Erythroblast (primary cell): ENCODE results near the gene LHPP.
A peak's percentile ranks its signal among the peaks of the same experiment; 100 is the strongest.

ENCODE experiments used
- DNase-seq, 2 experiments: peaks; one replicate each; lab custom pipeline; 2025; lab: John Stamatoyannopoulos, UW
- GATA1 ChIP-seq: IDR thresholded peaks from 2 replicates; pipeline ENCODE4 v1.6.1; 2011; ENCODE audit warnings: low read depth, mild to moderate bottlenecking, control low read depth, low read length, moderate library complexity
- POLR2A ChIP-seq: IDR thresholded peaks from 2 replicates; pipeline ENCODE4 v1.6.1; 2011; ENCODE audit warnings: mild to moderate bottlenecking, low read length

The LHPP gene

DNA sequence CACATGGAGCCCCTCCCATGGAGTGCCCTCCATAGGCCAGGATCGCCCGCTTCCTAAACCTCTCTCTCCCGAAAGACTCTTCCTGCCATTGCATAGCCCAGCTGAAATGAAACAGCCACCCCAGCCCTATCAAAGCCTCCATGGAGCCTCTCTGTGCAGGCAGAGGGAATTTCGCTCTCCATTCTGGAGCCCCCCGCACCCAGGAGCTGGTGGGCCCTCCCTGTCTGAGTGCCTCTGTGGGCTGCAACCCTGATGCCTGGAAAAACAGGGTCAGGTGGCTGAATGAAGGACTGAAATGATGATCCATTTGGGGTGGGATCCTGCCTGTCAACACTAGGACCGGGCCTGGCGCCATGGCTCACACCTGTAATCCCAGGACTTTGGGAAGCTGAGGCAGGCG lies 176.1 kb downstream of the LHPP start:
- no peak for TF ChIP-seq POLR2A
- TF ChIP-seq GATA1, result no peak
- no peak for DNase-seq

DNA sequence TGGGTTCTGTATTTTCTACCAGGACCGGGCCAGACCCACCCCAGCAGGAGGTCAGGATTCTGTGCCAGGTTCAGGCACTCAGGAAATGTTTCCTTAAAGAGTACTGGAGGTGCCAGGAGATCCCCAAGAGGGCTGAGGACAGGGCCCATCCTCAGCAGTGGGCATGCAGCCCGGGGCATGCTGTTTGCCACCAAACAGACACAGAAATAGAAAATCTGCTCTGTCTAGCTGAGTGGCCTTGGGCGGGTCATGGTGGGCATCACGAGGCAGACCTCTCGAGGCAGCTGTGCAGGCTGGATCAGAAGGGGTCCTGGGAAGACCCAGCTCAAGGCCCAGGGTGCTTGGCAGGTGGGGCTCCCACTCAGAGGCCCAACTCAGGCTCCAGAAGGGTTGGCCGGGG lies 177.6 kb downstream of the LHPP start:
- TF ChIP-seq POLR2A, result no peak
- TF ChIP-seq GATA1, result no peak
- DNase-seq, result no peak

DNA sequence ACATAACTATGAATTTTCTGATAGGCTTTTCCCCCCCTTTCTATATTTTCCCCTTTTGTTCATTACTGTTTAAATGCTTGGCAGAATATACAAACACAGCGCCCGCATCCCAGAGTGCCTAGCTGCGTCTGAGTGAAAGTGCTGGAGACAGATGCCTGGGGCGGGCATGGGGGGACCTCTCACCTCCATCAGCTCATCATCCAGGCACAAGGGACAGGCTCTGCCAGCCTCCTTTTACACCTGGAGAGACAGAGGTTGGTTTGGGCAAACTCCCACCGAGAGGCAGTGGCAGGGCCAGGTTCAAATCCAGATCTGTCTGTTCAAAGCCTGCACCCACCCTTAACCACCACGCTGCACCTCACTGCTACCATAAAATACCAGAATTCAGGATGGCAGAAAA lies 178.0 kb downstream of the LHPP start:
- TF ChIP-seq POLR2A (no peak), GATA1 (no peak)
- DNase-seq, result no peak

DNA sequence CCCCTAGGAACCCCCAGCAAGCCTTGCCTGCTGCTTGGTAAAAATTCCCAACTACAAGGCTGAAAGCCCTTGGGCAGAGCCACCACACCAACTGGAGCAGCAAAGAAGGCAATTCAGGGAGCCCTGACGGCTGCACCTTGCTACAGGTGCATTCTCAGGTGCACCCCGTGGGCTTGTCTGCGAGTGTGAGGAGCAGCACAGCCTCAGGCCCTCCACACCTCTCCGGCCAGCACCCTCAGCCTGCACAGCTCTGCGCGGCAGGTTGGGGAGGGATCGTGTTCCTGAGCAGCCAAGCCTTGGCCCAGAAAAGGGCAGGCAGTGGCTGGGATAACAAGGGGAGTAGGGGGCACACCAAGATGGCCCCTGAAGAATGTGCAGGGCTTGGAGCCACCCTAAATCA lies 178.4 kb downstream of the LHPP start:
- no peak for DNase-seq
- TF ChIP-seq POLR2A (no peak), GATA1 (no peak)

DNA sequence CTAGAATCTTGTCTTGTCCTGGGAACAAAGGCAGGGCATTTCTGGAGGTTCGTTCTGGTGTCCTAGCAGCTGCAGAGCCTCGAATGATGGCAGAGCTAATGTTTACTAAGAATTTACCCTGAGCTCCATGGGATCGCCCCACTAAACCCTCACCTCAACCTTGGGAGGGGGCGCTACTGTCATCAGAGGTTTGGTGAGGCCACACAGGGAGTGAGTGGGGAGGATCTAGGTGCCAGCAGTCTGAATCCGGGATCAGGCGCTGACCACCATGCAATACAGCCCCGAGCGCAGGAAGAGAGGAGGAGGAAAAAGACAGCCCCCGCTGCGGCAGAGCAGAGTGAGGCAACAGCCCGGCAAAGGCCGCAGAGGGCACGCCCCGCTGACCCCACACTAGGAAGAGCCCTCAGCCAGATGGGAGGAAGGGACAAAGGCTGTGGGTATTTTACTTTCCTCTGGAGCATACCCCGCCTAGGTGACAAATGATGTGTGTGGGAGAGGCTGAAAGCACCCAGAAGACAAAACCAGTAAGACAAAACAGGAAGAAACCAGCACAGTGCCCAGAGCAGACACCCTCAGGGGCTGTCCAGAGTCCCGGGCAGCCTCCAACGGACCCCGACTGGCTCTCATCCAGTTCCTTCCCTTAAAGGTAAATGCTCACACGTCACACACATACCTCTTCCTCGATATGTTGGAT lies 179.1 kb downstream of the LHPP start:
- TF ChIP-seq GATA1 (no peak), POLR2A (no peak)
- peak; percentile 39 to 56 for DNase-seq

DNA sequence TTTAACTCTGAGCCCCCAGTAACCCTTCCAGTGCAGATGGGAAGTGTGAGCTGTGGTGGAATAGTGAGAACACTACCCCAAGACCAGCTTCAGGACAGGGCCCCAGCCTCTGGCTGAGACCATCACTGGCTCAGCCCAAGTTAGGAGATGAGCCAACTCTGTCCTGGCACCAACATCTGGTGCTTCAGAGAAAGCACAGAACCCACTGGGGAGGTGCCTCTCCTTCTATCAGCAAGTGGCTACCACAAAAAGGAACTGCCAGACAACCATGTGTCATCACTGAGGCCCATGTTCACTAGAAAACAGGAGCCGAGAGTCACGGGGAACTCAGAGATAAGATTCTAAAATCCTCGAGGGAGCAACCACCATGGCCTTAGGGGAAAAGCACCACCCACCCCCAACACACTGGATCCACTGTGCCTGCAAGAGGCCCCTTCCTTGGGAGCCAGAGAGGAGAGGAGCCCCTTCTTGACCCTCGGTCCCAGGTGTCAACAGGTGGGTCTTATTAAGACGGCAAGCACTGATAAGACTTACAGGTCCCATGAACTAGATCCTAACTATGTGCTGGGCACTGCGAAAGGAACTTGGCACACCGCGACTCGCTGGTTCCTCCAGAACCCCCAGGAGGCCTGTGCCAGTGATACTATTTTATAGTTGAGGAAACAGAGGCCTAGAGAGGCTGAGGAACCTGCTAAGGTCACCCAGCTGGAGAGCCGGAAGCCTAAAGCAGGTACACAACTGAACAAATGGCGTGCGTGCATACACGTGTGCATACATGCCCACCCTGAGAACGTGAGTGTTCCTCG lies 179.9 kb downstream of the LHPP start:
- TF ChIP-seq POLR2A (peak; percentile 73), GATA1 (no peak)
- peak; percentile 89 for DNase-seq

DNA sequence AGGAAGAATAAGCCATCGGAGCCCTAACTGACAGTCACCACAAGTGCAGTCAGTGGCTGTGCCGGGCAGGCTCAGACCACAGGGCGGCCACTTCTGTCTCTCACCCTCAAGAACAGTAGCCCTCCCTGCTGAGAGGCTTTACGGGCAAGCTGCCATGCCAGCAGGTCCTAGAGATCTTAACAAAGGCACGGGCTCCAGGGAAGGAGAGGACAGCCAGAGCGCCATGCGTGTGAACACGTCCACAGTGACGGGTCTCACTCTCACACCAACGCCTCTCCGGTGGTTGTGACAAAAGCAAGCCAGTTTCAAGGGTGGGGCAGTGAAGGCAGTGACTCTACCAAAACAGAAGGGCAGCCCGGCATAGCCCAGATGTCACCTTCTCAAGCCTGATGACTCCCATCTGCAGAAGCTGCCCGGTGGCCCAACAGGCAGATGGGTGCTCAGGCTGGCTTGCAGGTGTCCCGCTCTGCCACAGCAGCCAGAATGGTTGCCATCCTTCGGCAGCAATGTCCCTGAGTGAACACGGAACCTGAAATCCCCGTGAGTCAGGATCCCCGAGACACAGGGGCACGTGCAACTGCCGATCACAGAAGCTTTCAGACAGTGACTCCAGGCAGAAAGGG lies 180.6 kb downstream of the LHPP start:
- TF ChIP-seq GATA1, result no peak
- peak; percentile 9 for TF ChIP-seq POLR2A
- DNase-seq, result peak; percentile 41 to 52

DNA sequence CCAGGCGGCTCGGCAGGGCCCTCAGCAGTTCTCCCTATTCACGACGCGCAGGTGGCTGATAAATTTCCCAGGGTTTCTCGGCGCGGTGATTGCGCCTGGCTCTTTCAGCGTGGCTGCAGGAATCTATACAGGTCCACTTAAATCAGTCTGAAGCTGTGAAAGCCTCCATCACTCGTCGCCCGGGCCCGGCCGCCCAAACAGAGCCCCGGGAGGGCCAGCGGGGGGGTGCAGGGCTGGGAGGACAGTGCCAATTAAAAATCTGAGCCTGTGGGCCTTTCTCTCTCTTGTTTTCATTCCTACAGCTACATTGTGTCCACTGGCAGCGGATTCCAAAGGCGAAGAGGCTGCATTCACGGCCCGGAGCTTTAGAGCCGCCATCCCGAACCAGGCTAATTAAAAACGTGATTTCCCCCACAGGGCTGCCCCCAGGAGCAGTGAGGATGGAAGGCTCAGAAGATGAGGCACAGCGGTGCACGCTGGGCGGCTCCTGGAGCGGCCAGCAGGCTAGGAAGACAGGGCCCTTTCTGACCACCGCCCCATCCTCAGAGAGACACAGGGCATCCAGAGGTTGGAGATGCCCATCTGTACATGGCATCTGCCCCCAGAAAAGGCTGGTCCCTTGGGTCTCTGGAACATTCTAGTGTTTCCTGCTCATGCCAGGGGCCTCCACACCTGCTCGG lies 181.8 kb downstream of the LHPP start:
- no peak for TF ChIP-seq POLR2A
- no peak for TF ChIP-seq GATA1
- DNase-seq, result no peak

DNA sequence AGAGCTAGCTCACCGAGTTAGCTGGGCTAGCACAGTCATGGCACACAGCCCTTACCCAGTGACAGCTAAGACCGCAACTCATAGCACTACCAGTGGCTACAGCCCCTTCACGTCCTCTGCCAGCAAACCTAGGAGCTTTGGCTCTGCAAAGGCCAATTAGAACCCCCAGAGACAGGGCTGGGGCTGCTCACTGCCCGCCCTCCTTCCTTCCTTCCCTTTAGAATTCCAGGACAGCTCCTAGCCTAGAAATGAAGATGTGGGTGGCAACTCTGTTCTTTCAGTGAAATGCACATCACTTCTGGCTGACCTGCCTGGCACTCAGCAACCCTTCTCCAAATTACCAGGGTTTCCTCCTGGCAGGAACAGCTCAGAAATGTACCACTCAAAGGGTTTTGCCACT lies 182.6 kb downstream of the LHPP start:
- DNase-seq, result no peak
- no peak for TF ChIP-seq GATA1
- TF ChIP-seq POLR2A, result no peak

DNA sequence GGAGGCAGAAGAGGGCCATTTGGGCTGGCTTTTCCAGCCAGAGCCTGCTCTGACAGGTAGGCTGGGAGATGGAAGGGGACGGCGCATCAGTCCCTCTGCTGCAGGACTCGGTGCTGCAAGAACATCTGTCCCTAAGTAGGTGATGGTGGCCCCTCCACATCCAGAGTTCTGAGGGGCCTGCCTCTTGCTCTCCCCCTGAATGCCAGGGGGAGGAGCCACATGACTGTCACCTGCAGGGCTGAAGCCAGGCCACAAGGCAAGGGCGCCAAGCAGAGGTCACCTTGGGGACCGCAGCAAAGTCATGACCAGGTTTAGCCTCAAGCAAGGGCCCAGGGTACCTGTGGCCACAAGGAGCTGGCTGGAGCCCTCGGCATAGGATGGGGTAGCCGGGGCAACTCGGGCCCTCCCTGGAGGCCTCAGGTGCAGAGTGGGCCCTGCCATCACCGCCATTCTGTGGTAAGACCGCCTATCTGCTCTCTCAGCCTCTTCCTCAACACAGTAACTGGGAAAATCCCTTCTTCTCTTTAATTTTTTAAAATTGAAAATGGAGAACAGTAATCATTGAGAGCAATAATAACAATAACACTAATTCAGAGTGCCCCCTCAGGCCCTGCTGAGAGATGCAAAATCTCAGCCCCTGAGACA lies 183.3 kb downstream of the LHPP start:
- DNase-seq, result no peak
- TF ChIP-seq GATA1 (no peak), POLR2A (no peak)

DNA sequence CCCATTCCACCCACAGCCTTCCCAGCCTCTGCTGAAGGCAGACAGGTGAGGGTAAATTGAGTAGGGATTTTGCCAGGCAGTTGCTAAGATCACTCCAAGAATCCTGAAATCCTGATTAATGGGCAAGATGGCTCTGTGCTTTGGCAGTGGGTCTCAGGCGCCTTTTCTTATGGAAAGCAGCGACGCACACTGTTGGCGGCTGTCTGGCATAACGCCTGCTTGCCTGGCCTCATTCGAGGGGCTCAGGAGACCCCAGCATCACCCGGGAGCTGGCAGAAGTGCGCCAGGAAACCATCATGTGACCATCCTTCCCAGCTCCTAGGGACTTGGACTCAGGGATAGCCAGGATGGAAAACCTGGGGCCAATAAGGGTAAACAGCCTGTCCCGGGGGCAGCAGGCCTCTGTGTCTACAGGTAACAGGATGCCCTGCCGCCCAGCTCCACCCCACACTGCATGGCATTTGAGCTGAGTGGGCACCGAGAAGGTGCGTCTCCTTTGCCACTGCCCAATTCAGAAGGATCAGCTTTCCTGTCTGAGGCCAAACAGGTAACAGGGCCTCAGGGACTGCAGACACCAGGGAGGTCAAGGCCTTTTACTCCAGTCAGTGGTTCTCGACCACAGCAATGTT lies 184.0 kb downstream of the LHPP start:
- TF ChIP-seq GATA1 (no peak), POLR2A (no peak)
- DNase-seq, result no peak

DNA sequence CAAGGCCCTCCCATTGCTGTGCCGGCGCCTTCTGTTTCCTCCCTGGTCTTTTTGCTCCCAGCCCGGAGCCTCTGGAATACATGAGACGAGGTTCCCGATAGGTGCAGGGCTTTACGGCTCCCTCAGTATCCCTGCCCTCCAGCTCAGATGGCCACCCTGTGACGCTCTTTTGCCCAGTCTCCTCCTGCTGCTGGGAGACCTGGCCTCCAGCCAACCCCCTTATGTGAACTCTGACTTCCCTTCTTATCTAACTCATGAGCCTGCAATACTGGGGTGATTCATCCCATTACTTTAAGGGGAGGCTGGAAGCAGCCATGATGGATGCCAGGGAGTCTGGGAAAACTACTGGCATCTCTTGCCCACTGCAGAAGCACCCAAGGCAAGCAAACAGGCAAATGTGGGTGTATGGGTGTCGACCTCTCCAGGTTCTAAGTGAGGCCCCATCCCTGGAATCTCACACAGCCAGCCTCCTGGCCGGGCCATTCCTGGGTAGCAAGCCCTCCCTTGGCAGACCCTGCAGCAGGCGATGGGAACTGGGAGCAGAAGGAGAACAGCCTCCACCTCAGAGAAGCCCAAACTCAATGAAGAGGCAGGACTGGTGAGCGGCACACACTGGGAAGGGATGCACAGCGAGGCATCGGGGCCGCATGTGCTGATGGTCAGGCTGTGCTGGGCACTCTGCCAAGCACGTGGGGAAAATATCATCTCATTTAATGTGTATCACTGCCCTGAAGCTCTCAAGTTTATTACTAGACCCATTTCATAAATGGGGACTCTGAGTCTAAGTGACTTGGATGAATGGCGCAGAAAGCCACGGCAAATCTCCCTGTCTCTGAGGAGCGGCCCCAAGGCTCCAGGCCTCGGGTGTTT lies 185.1 kb downstream of the LHPP start:
- TF ChIP-seq POLR2A (no peak), GATA1 (no peak)
- DNase-seq, result peak; percentile 86 to 93
